ENCODE results near the gene GREB1.

GRCh38 chr2:11530864-11531465 lies 2.9 kb upstream of the GREB1 start:
- no peak for TF ChIP-seq FOXK2 (IDR thresholded peaks at IDR 0.05)
- TF ChIP-seq SUZ12 (IDR thresholded peaks at IDR 0.05) = no peak
- TF ChIP-seq BHLHE40 (IDR thresholded peaks at IDR 0.05; ENCODE audit: borderline replicate concordance) = no peak
- TF ChIP-seq PKNOX1 (IDR thresholded peaks at IDR 0.05) = no peak
- TF ChIP-seq FOXM1 (IDR thresholded peaks at IDR 0.05; ENCODE audit: borderline replicate concordance) = no peak
- TF ChIP-seq SP1 (IDR thresholded peaks at IDR 0.05) = no peak
- TF ChIP-seq ZNF384 (IDR thresholded peaks at IDR 0.05) = no peak
- no peak for TF ChIP-seq CTBP1 (IDR thresholded peaks at IDR 0.05; ENCODE audit: borderline replicate concordance)
- no peak for TF ChIP-seq LEF1 (IDR thresholded peaks at IDR 0.05; ENCODE audit: borderline replicate concordance)
- no peak for TF ChIP-seq TARDBP (IDR thresholded peaks at IDR 0.05)

All from HEK293T (cell line).